ENCODE data around the gene TRIM3.

GRCh38 chr11:6405052-6405667 lies 68.6 kb downstream of the TRIM3 start:
- TF ChIP-seq GATA2 (IDR thresholded peaks at IDR 0.05; ENCODE audit: low read depth, low read length) = no peak
- TF ChIP-seq GATA3 (IDR thresholded peaks at IDR 0.05; ENCODE audit: low read depth, low read length) = no peak
